H4 (cell line): ENCODE data around the gene NACA2. TPM values are rescaled to one million over a fixed set of nuclear protein-coding genes. Genes with fewer than 3 reads are reported as not detected.
"Not testable (repeated sequence)": the region's sequence is repeated elsewhere in the genome, so short reads cannot be mapped to it uniquely, and the experiment has no call there.

Experiments
- DNase-seq: peaks from one replicate; pipeline ENCODE4 v3.0.0-alpha.2; 2015; ENCODE audit warnings: low spot score
- total RNA-seq: library from RNA; depleted of rRNA; stranded (reverse); fragments of >200 nt; shearing (Covaris generic); gene quantifications from 2 replicates; pipeline ENCODE4 v1.2.3, GENCODE V29; 2014; rRNA removed

NACA2 gene
- not detected in 2 replicates for total RNA-seq

DNA sequence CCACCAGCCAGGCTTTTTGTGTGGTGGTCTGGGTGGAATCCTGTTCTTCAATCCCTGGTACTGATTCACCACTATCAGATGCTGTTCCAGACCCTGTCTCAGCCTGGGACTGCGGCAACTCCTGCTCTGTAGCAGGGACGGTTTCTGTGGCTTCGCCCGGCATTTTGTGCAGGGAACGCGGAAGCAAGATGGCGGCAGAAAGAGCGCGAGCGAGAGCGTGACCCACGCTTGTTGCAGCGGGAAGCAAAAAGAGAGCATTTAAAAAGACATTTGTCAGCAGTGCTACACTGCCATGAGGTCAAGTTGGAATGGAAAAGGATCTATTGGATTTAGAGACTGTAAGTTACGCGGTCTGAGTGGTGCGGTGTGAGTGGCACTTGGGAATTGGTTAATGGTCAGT lies at the start of gene NACA2:
TSS of gene NACA2 (minus strand) at position 202 of the 400 bp plus-strand sequence. CDS start at position 163, 39 bp downstream.
- DNase-seq, result no peak

DNA sequence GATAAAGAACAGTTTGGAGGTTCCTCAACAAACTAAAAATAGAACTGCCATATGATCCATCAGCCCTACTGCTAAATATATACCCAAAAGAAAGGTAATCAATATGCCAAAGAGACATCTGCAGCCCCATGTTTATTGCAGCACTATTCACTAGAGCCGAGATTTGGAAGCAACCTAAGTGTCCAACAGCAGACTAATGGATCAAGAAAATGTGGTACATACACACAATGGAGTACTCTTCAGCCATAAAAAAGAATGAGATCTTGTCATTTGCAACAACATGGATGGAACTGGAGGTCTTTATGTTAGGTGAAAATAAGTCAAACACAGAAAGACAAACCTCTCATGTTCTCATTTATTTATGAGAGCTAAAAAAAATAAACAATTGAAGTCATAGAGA lies 48.8 kb upstream of the NACA2 start:
- no peak for DNase-seq

DNA sequence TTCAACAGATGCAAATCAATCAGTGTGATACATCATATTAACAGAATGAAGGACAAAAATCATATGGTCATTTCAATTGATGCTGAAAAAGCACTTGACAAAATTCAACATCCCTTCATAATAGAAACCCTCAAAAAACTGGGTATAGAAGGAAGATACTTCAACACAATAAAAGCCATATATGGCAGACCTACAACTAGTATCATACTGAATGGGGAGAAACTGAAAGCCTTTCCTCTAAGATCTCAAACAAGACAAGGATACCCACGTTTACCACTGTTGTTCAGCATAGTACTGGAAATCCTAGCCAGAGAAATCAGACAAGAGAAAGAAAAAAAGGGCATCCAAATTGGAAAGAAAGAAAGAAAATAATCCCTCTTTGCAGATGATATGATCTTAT lies 47.1 kb upstream of the NACA2 start:
- DNase-seq, result no peak

DNA sequence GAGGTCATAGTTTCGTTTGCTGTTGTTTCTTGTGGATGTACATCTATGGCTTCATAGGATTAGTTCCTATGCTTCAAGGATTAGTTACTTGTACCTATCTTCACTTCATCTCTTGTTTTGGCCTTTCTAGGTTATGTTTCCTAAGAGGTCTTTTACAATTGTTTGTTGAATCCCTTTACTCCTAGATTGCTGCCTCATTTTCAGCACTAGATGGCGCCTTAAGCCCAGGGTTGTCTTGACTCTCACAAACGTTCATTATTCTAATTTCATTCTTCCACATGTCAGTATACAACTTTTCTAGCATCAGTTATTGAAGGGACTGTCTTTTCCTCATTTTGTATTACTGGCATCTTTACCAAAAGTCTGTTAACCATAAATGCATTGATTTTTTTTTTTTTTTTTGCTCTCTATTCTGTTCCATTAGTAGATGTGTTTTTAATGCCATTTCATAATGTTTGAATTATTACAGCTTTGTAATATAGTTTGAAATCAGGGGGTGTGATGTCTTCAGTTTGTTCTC lies 45.0 kb upstream of the NACA2 start:
- DNase-seq, result peak; percentile 66

DNA sequence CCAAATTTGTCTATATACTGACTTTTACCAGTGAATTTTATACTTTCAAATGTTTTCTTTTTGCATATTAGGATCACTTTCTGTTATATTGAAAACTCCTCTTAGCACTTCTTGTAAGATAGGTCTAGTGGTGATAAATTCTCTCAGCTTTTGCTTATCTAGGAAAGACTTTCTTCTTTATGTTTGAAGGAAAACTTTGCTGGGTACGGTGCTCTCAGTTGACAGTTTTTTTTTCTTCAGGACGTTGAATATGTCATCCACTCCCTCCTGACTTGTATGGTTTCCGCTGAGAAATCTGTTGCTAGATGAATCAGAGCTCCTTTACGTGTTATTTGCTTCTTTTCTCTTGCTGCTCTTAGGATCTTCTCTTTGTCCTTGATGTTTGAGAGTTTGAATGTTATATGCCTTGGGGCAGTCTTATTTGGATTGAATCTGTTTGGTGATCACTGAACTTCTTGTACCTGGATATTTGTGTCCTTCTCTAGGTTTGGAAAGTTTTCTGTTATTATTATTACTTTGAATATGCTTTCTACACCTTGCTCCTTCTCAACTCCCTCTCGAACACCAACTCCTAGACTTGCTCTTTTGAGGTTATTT lies 44.0 kb upstream of the NACA2 start:
- DNase-seq, result no peak

DNA sequence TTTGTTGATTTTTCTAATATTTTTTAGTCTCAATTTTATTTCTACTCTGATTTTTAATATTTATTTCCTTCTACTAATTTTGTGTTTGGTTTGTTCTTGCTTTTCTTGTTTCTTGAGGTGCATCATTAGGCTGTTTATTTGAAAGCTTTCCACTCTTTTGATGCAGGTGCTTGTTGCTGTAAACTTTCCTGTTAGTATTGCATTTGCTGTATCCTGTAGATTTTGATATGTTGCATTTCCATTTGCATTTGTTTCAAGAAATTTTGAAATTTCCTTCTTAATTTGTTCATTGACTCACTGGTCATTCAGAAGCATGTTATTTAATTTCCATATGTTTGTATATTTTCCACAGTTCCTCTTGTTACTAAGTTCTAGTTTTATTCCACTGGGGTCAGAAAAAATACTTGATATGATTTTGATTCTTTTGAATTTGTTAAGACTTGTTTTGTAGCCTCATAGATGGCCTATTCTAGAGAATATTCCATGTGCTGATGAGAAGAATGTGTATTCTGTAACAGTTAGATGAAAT lies 43.1 kb upstream of the NACA2 start:
- DNase-seq, result no peak

DNA sequence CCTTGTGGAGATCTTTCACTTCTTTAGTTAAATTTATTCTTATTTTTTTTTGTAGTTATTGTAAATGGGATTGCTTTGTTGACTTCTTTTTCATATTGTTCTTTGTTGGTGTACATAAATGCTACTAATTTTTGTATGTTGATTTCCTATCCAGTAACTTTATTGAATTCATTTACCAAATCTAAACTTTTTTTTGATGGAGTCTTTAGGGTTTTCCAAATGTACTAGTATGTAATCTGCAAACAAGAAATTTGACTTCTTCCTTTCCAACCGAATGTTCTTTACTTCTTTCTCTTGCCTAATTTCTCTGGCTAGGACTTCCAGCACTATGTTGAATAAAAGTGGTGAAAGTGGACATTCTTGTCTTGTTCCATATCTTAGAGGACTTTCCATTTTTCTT lies 41.8 kb upstream of the NACA2 start:
- DNase-seq, result no peak

DNA sequence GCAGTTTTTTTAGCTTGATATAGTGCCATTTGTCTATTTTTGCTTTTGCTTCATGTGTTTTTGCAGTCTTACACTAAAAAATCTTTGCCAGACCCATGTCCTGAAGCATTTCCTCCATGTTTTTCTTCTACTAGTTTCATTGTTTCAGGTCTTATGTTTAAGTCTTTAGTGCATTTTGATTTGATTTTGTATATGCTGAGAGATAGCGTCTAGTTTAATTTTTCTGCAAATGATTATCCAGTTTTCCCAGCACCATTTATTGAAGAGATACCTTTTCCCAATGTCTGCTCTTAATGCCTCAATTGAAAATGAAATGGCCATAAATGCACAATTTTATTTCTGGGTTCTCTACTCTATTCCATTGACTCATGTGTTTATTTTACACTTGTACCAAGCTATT lies 40.8 kb upstream of the NACA2 start:
- DNase-seq, result no peak

DNA sequence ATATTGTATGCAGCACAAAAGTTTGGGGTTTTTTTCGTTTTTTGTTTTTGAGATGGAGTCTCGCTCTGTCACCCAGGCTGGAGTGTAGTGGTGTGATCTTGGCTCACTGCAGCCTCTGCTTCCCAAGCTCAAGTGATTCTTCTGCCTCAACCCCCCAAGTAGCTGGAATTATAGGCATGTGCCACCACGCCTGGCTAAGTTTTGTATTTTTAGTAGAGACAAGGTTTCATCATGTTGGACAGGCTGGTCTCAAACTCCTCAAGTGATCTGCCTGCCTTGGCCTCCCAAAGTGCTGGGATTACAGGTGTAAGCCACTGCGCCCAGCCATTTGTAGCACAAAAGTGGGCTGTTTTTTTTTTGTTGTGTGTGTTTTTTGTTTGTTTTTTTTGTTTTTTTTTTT lies 37.1 kb upstream of the NACA2 start:
- not testable (repeated sequence) for DNase-seq

DNA sequence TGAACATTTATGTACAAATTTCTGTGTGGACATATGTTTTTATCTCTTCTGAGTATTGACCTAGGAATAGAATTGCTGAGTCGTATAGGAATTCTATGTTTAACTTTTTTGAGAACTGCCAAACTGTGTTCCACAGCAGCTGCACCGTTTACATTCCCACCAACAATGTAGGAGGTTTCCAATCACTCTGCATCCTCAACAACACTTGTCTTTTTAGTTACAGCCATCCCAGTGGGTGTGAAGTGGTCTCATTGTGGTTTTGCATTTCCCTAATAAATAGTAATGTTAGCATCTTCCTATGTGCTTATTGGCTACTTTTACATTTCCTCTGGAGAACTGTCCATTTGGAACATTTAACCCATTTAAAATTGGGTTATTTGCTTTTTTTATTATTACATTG lies 36.6 kb upstream of the NACA2 start:
- DNase-seq, result no peak

DNA sequence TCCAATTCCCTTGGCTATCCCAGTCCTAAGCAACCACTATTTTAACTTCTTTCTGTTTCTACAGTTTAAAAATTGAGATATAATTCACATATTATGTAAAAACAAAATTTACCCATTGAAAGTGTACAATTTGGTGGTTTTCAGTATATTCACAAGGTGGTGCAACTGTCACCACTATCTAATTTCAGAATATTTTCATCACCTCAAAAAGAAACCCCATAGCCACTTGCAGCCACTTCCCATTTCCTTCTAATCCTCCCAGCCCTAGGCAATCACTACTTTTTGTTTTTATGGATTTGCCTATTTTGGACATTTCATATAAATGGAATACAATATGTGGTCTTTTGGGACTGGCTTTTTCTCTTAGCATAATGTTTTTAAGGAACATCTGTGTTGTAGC lies 36.1 kb upstream of the NACA2 start:
- no peak for DNase-seq

DNA sequence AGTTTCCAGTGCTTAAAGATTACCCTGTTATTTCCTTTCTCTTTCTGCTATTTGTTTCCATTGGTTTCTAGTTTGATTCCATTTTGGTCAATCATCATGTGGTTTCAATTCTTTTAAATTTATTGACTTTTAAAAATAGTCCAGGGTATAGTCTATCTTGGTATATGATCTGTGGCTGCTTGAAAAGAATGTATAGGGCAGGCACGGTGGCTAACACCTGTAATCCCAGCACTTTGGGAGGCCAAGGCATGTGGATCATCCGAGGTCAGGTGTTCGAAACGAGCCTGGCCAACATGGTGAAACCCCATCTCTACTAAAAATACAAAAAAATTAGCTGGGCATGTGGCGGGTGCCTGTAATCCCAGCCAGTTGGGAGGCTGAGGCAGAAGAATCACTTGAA lies 34.5 kb upstream of the NACA2 start:
- no peak for DNase-seq

DNA sequence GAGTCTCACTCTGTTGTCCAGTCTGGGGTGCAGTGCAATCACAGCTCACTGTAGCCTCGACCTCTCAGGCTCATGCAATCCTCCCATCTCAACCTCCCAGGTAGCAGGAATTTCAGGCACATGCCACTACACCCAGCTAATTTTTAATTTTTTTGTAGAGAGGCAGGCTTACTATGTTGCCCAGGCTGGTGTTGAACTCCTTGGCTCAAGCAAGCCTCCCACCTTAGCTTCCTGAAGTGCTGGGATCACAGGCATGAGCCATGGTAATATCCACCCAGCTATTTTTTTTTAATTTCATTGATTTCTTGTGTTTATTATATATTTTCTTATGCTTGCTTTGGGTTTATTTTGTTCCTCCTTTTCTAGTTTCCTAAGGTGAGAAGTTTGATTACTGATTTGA lies 33.9 kb upstream of the NACA2 start:
- DNase-seq, result no peak

DNA sequence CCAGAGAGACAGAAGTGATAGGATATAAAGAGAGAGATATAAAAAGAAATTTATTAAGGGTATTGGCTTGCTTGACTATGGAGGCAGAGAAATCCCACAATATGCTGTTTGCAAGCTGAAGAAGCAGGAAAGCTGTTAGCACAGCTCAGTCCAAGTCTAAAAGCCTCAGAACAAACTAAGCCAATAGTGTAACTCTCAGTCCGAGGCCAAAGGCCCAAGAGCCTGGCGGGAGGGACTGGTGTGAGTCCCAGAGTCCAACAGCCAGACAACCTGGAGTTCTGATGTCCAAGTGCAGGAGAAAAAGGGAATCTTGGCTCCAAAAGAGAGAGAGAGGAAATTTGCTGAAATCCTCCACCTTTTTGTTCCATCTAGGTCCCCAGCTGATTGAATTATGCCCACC lies 30.3 kb upstream of the NACA2 start:
- no peak for DNase-seq

DNA sequence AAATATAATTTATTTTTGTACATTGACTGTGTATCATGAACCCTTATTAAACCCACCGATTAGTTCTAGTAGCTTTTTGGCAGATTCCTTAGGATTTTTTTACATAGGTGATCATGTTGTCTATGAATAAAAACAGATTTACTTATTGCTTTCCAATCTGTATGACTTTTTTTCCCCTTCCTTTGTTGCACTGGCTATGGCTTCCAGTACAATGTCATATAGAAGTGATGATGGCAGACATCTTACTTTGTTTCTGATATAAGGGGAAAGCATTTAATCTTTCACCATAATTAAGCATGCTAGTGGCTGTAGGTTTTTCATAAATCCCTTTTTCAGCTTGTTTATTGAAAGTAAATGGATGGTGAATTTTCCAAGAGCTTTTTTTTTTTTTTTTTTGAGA lies 28.9 kb upstream of the NACA2 start:
- no peak for DNase-seq

DNA sequence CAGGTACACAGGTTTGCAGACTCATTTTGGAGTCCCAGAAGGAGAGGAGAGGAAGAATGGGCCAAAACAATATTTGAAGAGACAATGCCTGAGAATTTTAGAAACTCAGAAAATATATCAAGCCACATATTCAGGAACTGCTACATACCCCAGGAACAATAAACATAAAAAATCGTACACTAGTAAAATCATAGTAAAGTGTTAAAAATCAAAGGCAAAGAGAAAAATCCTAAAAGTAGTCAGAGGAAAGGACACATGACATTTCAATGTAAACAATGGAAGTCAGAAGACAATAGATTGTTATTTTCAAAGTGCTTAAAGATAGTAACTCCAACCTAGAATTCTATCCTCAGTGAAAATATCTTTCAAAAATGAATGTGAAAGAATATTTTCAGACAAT lies 28.5 kb upstream of the NACA2 start:
- DNase-seq, result peak; percentile 10

DNA sequence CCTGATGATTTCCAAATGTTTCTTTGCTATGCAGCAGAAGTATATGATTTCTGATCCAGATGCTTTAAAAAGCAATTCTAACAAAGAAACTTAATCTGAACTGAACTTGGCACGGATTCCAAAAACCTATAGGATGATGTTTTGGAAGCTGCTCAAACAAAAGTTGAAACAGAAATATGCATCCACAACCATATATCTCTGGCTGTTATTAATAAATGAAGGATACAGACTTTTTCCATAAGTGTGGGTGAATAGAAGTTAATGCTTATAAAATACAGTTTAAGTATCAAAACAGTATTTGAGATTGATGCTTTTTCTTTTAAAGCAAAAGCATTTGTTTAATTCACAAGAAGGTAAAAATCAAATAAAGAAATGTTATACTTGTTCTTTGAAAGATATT lies 27.9 kb upstream of the NACA2 start:
- DNase-seq, result no peak

DNA sequence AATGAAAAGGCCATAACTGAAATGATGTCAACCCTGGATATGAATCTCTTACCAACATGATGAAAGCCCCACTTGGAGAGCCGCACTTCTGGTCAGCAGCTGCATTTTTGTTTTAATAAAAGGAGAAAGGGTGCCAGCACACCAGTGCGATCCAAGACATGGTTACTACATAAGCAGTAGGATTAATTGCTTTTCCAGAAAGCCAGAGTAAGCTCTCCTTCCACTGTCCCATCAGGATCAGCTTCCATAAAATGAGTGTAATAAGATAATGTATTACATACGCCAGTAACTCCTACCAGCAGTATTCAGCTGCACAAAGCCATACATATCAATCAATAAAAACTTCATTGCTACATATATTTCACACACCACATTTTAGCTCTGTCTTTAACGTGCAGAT lies 26.3 kb upstream of the NACA2 start:
- DNase-seq, result no peak

DNA sequence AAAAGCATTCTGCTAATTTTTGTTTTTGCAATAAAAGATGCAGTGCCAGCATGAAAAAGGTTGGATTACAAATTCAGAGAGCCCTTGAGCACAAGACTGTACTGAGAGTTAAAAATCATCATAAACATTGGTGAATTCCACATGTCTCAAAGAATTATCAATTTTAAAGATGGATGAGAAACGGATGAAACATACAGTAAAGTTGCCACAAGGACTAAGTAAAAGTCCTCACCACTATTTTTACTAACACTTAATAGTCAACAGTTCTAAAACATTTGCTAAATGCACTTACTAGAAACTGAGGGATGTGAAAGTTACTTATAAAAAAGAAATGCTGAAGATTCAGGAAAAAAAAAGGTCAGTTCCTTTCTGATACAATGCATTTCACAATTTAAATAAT lies 25.8 kb upstream of the NACA2 start:
- DNase-seq, result no peak

DNA sequence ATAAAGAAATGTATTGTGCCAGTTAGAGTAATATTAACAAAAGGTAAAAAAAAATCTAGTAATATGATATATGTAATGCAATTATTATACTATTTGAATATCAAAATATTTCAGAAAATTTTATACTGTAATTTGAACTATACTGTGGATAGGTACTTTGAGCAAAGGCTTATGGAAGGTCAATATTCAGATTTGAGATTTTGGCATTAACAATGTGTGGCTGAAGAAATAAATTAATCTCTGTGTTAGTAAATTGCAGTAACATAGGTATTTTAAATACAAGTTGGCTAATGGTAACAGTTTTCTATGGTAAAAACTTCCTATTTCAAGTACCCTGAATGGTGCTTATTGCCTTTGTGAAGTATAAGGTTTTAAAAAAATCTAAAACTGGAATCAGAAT lies 23.2 kb upstream of the NACA2 start:
- no peak for DNase-seq

DNA sequence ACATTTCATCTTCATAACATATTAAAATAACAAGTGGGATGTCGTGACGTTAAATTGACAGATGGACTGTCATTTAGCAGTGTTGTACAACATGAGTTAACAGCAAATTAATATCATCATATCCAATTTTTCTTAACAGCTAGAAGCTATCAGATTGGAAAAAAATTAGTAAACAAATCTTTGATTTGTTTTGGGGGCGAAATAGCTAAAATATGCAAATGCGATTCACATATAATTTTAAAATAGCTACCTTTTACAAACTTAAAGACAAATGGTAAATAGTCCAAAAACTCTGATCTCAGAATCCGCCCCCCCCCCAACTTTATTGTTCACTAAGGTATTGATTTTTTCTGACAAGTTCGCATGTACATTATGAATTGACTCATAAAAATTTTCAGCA lies 20.3 kb upstream of the NACA2 start:
- no peak for DNase-seq

DNA sequence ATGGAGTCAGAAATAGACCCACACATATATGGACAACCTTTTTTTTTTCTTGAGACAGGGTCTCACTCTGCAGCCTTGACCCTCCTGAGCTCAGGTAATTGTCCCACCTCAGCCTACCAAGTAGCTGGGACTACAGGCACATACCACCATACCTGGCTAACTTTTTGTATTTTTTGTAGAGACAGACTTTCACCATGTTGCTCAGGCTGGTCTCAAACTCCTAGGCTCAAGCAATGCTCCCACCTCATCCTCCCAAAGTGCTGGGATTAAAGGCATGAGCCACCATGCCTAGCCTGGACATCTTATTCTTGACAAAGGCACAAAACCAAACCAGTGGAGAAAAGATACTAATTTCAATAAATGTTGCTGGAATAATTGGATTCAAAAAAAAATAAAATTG lies 14.7 kb upstream of the NACA2 start:
- no peak for DNase-seq

DNA sequence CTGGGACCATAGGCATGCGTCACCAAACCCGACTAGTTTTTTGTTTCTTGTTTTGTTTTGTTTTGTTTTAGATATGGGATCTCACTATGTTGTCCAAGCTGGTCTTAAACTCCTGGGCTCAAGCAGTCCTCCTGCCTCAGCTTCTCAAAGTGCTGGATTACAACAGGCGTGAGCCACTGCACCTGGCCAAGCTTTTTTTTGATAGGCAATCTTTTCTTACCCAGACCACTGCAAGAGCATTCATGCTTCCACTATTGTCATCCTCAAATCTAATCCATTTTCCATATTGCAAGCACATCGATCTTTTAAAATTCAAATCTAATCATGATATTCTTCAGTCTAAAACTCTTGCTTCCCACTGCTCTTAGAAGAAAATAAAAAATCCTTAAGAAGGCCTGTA lies 10.3 kb upstream of the NACA2 start:
- DNase-seq, result no peak

DNA sequence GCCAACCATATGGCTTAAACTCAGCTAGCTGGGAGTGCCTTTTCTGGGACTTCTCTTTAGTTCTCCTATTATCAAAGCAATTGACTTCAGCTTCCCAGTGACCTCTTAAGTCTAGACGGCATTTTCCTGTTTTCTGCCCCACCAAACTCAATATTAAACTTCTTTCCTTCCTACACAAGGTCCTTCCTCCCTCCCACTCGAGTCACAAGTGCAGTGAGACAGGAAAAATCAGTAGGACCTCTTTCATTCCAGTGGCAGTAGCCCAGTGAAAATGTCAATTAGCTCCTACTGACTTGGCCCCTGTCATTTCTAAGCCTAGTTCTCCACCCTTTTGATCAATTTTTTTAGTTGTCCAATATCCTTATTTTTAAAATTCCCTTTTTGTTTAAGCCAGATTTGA lies 9.6 kb upstream of the NACA2 start:
- no peak for DNase-seq
